ENCODE measurements around the gene IL1RN. TPM values are rescaled to one million over a fixed set of nuclear protein-coding genes. Genes with fewer than 3 reads are reported as not detected.

IL1RN gene
- total and polyA plus RNA-seq, 2 donors (not counting 3 experiments of a cell fraction or from before 2014, with no cell fraction given), result not detected

DNA sequence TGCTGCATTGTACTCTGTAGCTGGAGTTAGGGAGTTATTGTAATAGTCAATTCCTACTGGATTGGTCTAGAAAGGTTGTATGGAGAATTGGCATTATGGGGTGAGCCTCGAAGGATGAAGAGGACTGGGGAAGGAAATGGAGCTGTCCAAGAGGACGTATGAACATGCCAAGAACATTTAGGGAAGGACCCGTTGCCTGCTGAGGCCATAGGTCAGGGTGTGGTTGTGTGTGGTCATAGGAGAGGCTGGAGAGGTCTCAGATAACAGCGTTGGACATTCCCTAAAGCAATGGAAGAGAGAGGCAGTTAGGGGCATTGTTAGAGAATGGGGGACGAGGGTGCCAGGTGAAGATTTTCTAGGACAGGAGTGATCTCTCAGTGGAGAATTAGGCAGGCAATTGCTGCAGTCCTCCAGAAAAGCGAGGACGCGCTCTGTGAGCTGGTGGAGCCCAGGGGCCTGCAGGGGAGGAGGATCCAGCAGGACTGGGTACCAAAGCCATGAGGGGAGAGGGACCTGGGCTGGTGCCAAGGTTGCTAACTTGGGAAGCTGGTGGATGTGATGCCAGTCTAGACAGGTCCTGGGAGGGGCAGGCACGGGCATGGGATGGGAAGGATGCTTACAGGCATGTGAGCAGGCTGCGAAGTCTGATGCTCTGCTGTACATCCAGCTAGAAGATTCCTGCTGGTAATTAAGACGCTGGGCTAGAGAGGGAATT, 37.0 kb downstream of the IL1RN start:
- Histone ChIP-seq H3K27ac (ENCODE audit: insufficient read depth, low read depth, low read length) (no peak overlapping the region), H3K27me3 (ENCODE audit: control insufficient read depth in 2 of 2, insufficient read depth in 2 of 2, low read length in 2 of 2) (peaks cover 0 to 23% of the 10 kb centered on the region in 2 experiments), H3K4me2 (ENCODE audit: insufficient read depth, low read length) (no peak overlapping the region), H3K79me2 (ENCODE audit: control insufficient read depth, insufficient read depth, low read length) (no peaks in the 10 kb centered on the region), H3K36me3 (ENCODE audit: control insufficient read depth in 2 of 2, extremely low read depth in 1 of 2, insufficient read depth in 2 of 2, low read length in 2 of 2) (no peaks in the 10 kb centered on the region), H2AFZ (ENCODE audit: low read depth, low read length) (no peak overlapping the region), H3K4me1 (ENCODE audit: control insufficient read depth, extremely low read depth, insufficient read depth, low read length) (peaks cover 4% of the 10 kb centered on the region), H3K9me3 (replicated peaks; ENCODE audit: control insufficient read depth, insufficient read depth, low read length) (no peaks in the 10 kb centered on the region), H4K20me1 (replicated peaks; ENCODE audit: control insufficient read depth, extremely low read depth, insufficient read depth, low read length) (no peaks in the 10 kb centered on the region), H3K9ac (replicated peaks; ENCODE audit: extremely low read depth, insufficient read depth, low read length) (no peak overlapping the region), H3K4me3 (replicated peaks in 1 of 3; ENCODE audit: insufficient read depth in 1 of 3, low read depth in 1 of 3, low read length in 3 of 3) (no peak overlapping the region), H3K9me1 (replicated peaks; ENCODE audit: control insufficient read depth, extremely low read depth, insufficient read depth, low read length) (no peaks in the 10 kb centered on the region)
- CTCF ChIA-PET, result interaction anchor here (0.9 to 5.3 kb wide), 4 partner anchors 16 to 226 kb away, joined by 3 to 48 read pairs (median 6); no protein-coding TSS in a partner anchor
- DNase-seq (ENCODE audit: low read depth, low spot score) (no peak), FAIRE-seq (no peak)
- dilution Hi-C loops (cut with MboI; ENCODE audit: extremely low pct_ligation_motif_present, low sequenced_read_pairs), result no loop called here
- intact Hi-C loops (cut with micrococcal nuclease), result no loop called here
- TF ChIP-seq GATA2 (IDR thresholded peaks at IDR 0.05; ENCODE audit: insufficient read depth, insufficient read length, low read depth, low read length) (no peak), EZH2 (IDR thresholded peaks at IDR 0.05; ENCODE audit: borderline replicate concordance, low read depth, low read length, severe bottlenecking) (no peak), MYC (IDR thresholded peaks at IDR 0.05; ENCODE audit: low read depth, low read length) (no peak), POLR2AphosphoS5 (IDR thresholded peaks at IDR 0.05; ENCODE audit: insufficient read depth, low read depth, low read length) (no peak), POLR2A (IDR thresholded peaks at IDR 0.05; ENCODE audit: low read depth, low read length) (no peak), JUN (IDR thresholded peaks at IDR 0.05; ENCODE audit: borderline replicate concordance, insufficient read depth, insufficient read length, low read depth) (no peak), FOS (IDR thresholded peaks at IDR 0.05; ENCODE audit: borderline replicate concordance, insufficient read depth, low read length) (no peak)
- TF ChIP-seq, protein P1, sequence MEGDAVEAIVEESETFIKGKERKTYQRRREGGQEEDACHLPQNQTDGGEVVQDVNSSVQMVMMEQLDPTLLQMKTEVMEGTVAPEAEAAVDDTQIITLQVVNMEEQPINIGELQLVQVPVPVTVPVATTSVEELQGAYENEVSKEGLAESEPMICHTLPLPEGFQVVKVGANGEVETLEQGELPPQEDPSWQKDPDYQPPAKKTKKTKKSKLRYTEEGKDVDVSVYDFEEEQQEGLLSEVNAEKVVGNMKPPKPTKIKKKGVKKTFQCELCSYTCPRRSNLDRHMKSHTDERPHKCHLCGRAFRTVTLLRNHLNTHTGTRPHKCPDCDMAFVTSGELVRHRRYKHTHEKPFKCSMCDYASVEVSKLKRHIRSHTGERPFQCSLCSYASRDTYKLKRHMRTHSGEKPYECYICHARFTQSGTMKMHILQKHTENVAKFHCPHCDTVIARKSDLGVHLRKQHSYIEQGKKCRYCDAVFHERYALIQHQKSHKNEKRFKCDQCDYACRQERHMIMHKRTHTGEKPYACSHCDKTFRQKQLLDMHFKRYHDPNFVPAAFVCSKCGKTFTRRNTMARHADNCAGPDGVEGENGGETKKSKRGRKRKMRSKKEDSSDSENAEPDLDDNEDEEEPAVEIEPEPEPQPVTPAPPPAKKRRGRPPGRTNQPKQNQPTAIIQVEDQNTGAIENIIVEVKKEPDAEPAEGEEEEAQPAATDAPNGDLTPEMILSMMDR (IDR thresholded peaks at IDR 0.05; ENCODE audit: extremely low read depth in 1 of 2, insufficient read depth in 1 of 2, low read depth in 1 of 2, low read length in 2 of 2), result no peak
- TF ChIP-seq, protein P2, sequence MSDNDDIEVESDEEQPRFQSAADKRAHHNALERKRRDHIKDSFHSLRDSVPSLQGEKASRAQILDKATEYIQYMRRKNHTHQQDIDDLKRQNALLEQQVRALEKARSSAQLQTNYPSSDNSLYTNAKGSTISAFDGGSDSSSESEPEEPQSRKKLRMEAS (IDR thresholded peaks at IDR 0.05; ENCODE audit: insufficient read depth, insufficient read length), result no peak
- POLR2A ChIA-PET, result no interaction called here
- BruUV-seq (replicated peaks), result no TSS peak
